GM12892 (cell line): ENCODE measurements around the gene ADO.

Experiments used
- POLR2A ChIP-seq: IDR thresholded peaks from 2 replicates; pipeline ENCODE4 v1.6.1; 2011; ENCODE audit warnings: low read depth, low read length, control low read depth
- POLR2AphosphoS5 ChIP-seq: IDR thresholded peaks from 2 replicates; pipeline ENCODE4 v1.6.1; 2011; ENCODE audit warnings: low read depth, low read length, control low read depth

GRCh38 chr10:62759599-62760175, 44.8 kb upstream of the ADO start:
- no peak for TF ChIP-seq POLR2A
- no peak for TF ChIP-seq POLR2AphosphoS5
